IMR-90 (cell line): Measurements from ENCODE around the gene PKM. TPM values are rescaled to one million over a fixed set of nuclear protein-coding genes. Genes with fewer than 3 reads are reported as not detected.
A peak's percentile ranks its signal among the peaks of the same experiment; 100 is the strongest.

Experiments used
- ATAC-seq: fragments of 200-7000 bp; cut with Tn5 transposase; 2 replicates; pipeline ENCODE4 v1.9.1; 2020; ENCODE audit warnings: low read depth, mild to moderate bottlenecking, moderate library complexity
- BruUV-seq: library from RNA; stranded (reverse); fragments of 400-500 nt; replicated peaks from 2 replicates; lab custom pipeline; 2021; lab: Mats Ljungman, UMichigan
- CTCF ChIA-PET: fragments of 300-600 bp; formaldehyde crosslinking; extraction: SDS; loops from one replicate; lab custom pipeline; 2021; ENCODE audit warnings: antibody characterized with exemption; lab: Yijun Ruan, JAX
- POLR2A ChIA-PET: fragments of 300-600 bp; sonication (Branson Sonifier 250); formaldehyde crosslinking; loops from one replicate; lab custom pipeline; 2022; ENCODE audit warnings: antibody characterized with exemption; ENCODE audit not compliant: unreplicated experiment; lab: Charles Lee
- DNase-seq: peaks from one replicate; pipeline ENCODE4 v3.0.0; 2013
- H2AFZ ChIP-seq: replicated peaks from 2 replicates; pipeline ENCODE3; 2013; ENCODE audit warnings: low read length, mild to moderate bottlenecking; ENCODE audit not compliant: poor library complexity
- H2AK5ac ChIP-seq: 2 replicates; pipeline ENCODE4 v1.6.1; 2013; ENCODE audit warnings: low read depth, low read length, inconsistent platforms
- H2AK9ac ChIP-seq: replicated peaks from 2 replicates; pipeline ENCODE3; 2013; ENCODE audit warnings: mild to moderate bottlenecking, low read depth, low read length, moderate library complexity; ENCODE audit not compliant: poor library complexity
- H2BK120ac ChIP-seq: 2 replicates; pipeline ENCODE4 v1.6.1; 2013; ENCODE audit warnings: low read depth, low read length, inconsistent platforms
- H2BK15ac ChIP-seq: 3 replicates; pipeline ENCODE4 v1.6.1; 2013; ENCODE audit warnings: low read depth, low read length, inconsistent platforms
- H2BK20ac ChIP-seq: 2 replicates; pipeline ENCODE4 v1.6.1; 2013; ENCODE audit warnings: low read depth, mild to moderate bottlenecking, inconsistent platforms, low read length, moderate library complexity
- H2BK5ac ChIP-seq: 2 replicates; pipeline ENCODE4 v1.6.1; 2013; ENCODE audit warnings: mild to moderate bottlenecking, low read depth, low read length, inconsistent platforms; ENCODE audit not compliant: poor library complexity, severe bottlenecking
- H3K14ac ChIP-seq: replicated peaks from 2 replicates; pipeline ENCODE4 v1.6.1; 2013; ENCODE audit warnings: low read depth, low read length, inconsistent platforms
- H3K18ac ChIP-seq: 2 replicates; pipeline ENCODE4 v1.6.1; 2013; ENCODE audit warnings: low read depth, low read length, control low read depth
- H3K23ac ChIP-seq: 2 replicates; pipeline ENCODE4 v1.6.1; 2013; ENCODE audit warnings: low read depth, low read length, inconsistent platforms
- H3K27ac ChIP-seq: 2 replicates; pipeline ENCODE4 v1.5.1; 2013; ENCODE audit warnings: mild to moderate bottlenecking, control low read depth, low read length; ENCODE audit not compliant: insufficient read depth
- H3K27me3 ChIP-seq: 2 replicates; pipeline ENCODE4 v1.6.1; 2013; ENCODE audit warnings: low read length; ENCODE audit not compliant: control insufficient read depth, insufficient read depth
- H3K36me3 ChIP-seq: 2 replicates; pipeline ENCODE4 v1.6.1; 2013; ENCODE audit warnings: low read length, mixed read lengths; ENCODE audit not compliant: control insufficient read depth, insufficient read depth
- H3K4ac ChIP-seq: 2 replicates; pipeline ENCODE4 v1.6.1; 2013; ENCODE audit warnings: low read depth, low read length, inconsistent platforms
- H3K4me1 ChIP-seq: 2 replicates; pipeline ENCODE4 v1.6.1; 2013; ENCODE audit warnings: low read length, mixed read lengths; ENCODE audit not compliant: control insufficient read depth, insufficient read depth
- H3K4me2 ChIP-seq: 2 replicates; pipeline ENCODE4 v1.6.1; 2013; ENCODE audit warnings: low read depth, mild to moderate bottlenecking, control low read depth, low read length, moderate library complexity
- H3K4me3 ChIP-seq: 2 replicates; pipeline ENCODE4 v1.5.1; 2013; ENCODE audit warnings: low read depth, mild to moderate bottlenecking, control low read depth, low read length, moderate library complexity; ENCODE audit not compliant: insufficient read depth
- H3K56ac ChIP-seq: 2 replicates; pipeline ENCODE4 v1.6.1; 2013; ENCODE audit warnings: low read length, inconsistent platforms; ENCODE audit not compliant: insufficient read depth; ENCODE audit errors: extremely low read depth
- H3K79me1 ChIP-seq, 2 experiments: 2 replicates each; pipeline ENCODE4 v1.6.1; 2013; ENCODE audit warnings: low read length in 2 of 2, inconsistent platforms in 1 of 2, low read depth in 1 of 2
- H3K9ac ChIP-seq: 2 replicates; pipeline ENCODE4 v1.6.1; 2013; ENCODE audit warnings: low read depth, low read length, control low read depth
- H3K9me1 ChIP-seq: 2 replicates; pipeline ENCODE4 v1.6.1; 2013; ENCODE audit warnings: low read length, inconsistent platforms; ENCODE audit not compliant: insufficient read depth
- H3K9me3 ChIP-seq: 2 replicates; pipeline ENCODE4 v1.6.1; 2013; ENCODE audit warnings: low read length; ENCODE audit not compliant: control insufficient read depth, insufficient read depth
- H4K20me1 ChIP-seq: 2 replicates; pipeline ENCODE4 v1.6.1; 2013; ENCODE audit warnings: low read length, inconsistent platforms; ENCODE audit not compliant: insufficient read depth
- H4K5ac ChIP-seq: 2 replicates; pipeline ENCODE4 v1.6.1; 2013; ENCODE audit warnings: mild to moderate bottlenecking, low read depth, low read length, control low read depth
- H4K8ac ChIP-seq, 2 experiments: 2 replicates each; pipeline ENCODE4 v1.6.1; 2013; ENCODE audit warnings: low read depth in 2 of 2, low read length in 2 of 2, control low read depth in 1 of 2, inconsistent platforms in 1 of 2
- H4K91ac ChIP-seq: 2 replicates; pipeline ENCODE4 v1.6.1; 2013; ENCODE audit warnings: low read depth, low read length, inconsistent platforms; ENCODE audit not compliant: insufficient read depth
- ELK1 ChIP-seq: fragments of 150-350 bp; IDR thresholded peaks from 2 replicates; pipeline ENCODE4 v1.6.1; 2016; ENCODE audit warnings: low read depth, mild to moderate bottlenecking, low read length, moderate library complexity, borderline replicate concordance
- MXI1 ChIP-seq: IDR thresholded peaks from 2 replicates; pipeline ENCODE4 v1.6.1; 2012; ENCODE audit warnings: low read depth, mild to moderate bottlenecking, low read length, moderate library complexity, borderline replicate concordance
- WGBS, 2 experiments: methylation state at CpG; one replicate each; pipeline versions ENCODE4 v1.1.5 to v1.1.7; 2013; ENCODE audit warnings: missing lambda C conversion rate in 2 of 2; ENCODE audit not compliant: insufficient read length in 1 of 2; ENCODE audit errors: extremely low coverage in 2 of 2; 5-methylcytosine and 5-hydroxymethylcytosine counted together
- dilution Hi-C: fragments of 300-500 bp; cut with HindIII; formaldehyde crosslinking; loops from one replicate; pipeline ENCODE4 v1.14.3; 2018; ENCODE audit warnings: low sequenced_read_pairs; ENCODE audit not compliant: unreplicated experiment
- in situ Hi-C: fragments of 300-500 bp; cut with MboI; formaldehyde crosslinking; loops from 3 replicates; pipeline ENCODE4 v1.14.3; 2019; ENCODE audit warnings: low sequenced_read_pairs, inconsistent platforms, mixed read lengths
- intact Hi-C: fragments of 100-400 bp; cut with micrococcal nuclease; formaldehyde crosslinking; loops from 2 replicates; pipeline ENCODE4 v1.10.0; 2022
- polyA plus RNA-seq, 3 experiments: library from polyadenylated mRNA; depleted of rRNA; stranded (reverse); fragments of >200 nt; gene quantifications; 2 replicates each; pipeline ENCODE4 v1.2.3, GENCODE V29; 2012; ENCODE audit warnings: low replicate concordance in 1 of 3
- total RNA-seq: library from RNA; depleted of rRNA; stranded (reverse); fragments of >200 nt; gene quantifications from 2 replicates; pipeline ENCODE4 v1.2.3, GENCODE V29; 2012

Gene PKM
- total and polyA plus RNA-seq, 2 of the 4 experiments (the other 2 are of a cell fraction), result 2,219 to 3,859 TPM

GRCh38 chr15:72272997-72273352, 42.0 kb upstream of the PKM start:
- H3K9ac ChIP-seq, result peak overlapping the region; percentile 52
- peak overlapping the region; percentile 61 for H3K4me2 ChIP-seq
- H3K27me3 ChIP-seq, result peaks cover 1% of the 10 kb centered on the region; the same call in 1 of the 2 replicates
- ATAC-seq (no peak), DNase-seq (no peak)
- peak overlapping the region; percentile 68 for H4K5ac ChIP-seq
- no peaks in the 10 kb centered on the region; the same call in 1 of the 2 replicates for H3K36me3 ChIP-seq
- CTCF ChIA-PET, result no interaction called here
- no peaks in the 10 kb centered on the region for H3K4me1 ChIP-seq
- peak overlapping the region; percentile 8; the same call in 1 of the 2 replicates for H3K18ac ChIP-seq
- intact Hi-C loops (loop anchor here (5.0 kb wide), 1 partner anchor 76 kb away; the partner anchor contains the start of gene GRAMD2A), in situ Hi-C loops (no loop called here), dilution Hi-C loops (no loop called here)
- H3K9me3 ChIP-seq, result no peaks in the 10 kb centered on the region
- peaks cover 22 to 32% of the 10 kb centered on the region in 2 experiments for H3K79me1 ChIP-seq
- peak overlapping the region; percentile 52 for H2AK9ac ChIP-seq
- H3K4me3 ChIP-seq, result peak overlapping the region; percentile 80
- 8% methylated on average over 4 of the region's 10 CpGs; no CpG with 5 or more reads in 1 of the 2 experiments for WGBS, 2 experiments
- H2BK15ac ChIP-seq, result no peak overlapping the region
- no peak for TF ChIP-seq ELK1
- TF ChIP-seq MXI1, result no peak
- peak overlapping the region; percentile 4 for H2BK5ac ChIP-seq
- no TSS peak for BruUV-seq
- H3K14ac ChIP-seq, result peak overlapping the region; percentile 21
- no peak overlapping the region; the same call in 1 of the 2 replicates for H2AK5ac ChIP-seq
- H3K56ac ChIP-seq, result no peak overlapping the region
- peak overlapping the region; percentile 92 to 98 for H4K8ac ChIP-seq
- peaks cover 4% of the 10 kb centered on the region; the same call in 1 of the 2 replicates for H3K9me1 ChIP-seq
- no peak overlapping the region; the same call in 1 of the 2 replicates for H3K23ac ChIP-seq
- POLR2A ChIA-PET, result no interaction called here
- H2AFZ ChIP-seq, result peak overlapping the region; percentile 96
- H3K4ac ChIP-seq, result peak overlapping the region; percentile 39
- H2BK120ac ChIP-seq, result no peak overlapping the region
- H2BK20ac ChIP-seq, result 0 out of 2 replicates have a peak overlapping the region, but pooled peaks have one; percentile 1
- no peaks in the 10 kb centered on the region; the same call in 1 of the 2 replicates for H4K20me1 ChIP-seq
- peak overlapping the region; percentile 55; the same call in 1 of the 2 replicates for H4K91ac ChIP-seq
- peak overlapping the region; percentile 21 for H3K27ac ChIP-seq
